ENCODE data around the gene TMEM17.

DNA sequence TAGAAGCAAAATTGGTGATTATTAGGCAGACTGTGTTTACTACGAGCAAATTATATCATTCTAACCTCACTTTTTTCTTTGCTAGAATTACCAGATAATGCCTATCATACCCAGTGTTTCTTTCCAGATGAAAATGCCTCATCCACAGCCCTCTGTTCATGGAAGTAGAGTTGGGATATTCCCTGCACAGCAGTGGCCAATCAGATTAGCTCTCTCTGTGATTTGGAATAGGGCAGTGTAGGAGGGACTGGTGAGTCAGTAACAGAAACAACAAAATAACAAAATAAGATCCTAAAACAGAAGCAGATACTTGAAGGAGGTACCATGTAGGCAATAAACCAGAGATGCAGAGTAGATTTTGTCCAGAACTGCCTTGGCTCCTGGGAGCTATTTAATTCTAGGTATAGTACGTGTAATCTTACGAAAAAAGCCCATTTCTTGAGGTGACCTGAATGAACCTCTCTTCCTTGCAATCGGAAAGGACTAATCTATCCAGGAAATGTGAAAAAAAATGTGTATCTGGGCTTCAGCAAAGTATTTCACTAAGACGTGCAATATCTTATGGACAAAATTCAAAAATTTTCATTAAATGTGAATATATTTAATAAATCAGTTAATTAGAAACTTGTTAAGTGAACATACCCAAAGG lies 18.4 kb upstream of the TMEM17 start:
- TF ChIP-seq EZH2 (IDR thresholded peaks at IDR 0.05) (no peak), TCF7L2 (IDR thresholded peaks at IDR 0.05; ENCODE audit: borderline replicate concordance, extremely low read depth, insufficient read depth, insufficient read length) (no peak), EZH2phosphoT487 (IDR thresholded peaks at IDR 0.05; ENCODE audit: borderline replicate concordance) (no peak)
- TF ChIP-seq, protein P1, sequence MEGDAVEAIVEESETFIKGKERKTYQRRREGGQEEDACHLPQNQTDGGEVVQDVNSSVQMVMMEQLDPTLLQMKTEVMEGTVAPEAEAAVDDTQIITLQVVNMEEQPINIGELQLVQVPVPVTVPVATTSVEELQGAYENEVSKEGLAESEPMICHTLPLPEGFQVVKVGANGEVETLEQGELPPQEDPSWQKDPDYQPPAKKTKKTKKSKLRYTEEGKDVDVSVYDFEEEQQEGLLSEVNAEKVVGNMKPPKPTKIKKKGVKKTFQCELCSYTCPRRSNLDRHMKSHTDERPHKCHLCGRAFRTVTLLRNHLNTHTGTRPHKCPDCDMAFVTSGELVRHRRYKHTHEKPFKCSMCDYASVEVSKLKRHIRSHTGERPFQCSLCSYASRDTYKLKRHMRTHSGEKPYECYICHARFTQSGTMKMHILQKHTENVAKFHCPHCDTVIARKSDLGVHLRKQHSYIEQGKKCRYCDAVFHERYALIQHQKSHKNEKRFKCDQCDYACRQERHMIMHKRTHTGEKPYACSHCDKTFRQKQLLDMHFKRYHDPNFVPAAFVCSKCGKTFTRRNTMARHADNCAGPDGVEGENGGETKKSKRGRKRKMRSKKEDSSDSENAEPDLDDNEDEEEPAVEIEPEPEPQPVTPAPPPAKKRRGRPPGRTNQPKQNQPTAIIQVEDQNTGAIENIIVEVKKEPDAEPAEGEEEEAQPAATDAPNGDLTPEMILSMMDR (IDR thresholded peaks at IDR 0.05 in 2 of 3, conservative IDR thresholded peaks at IDR 0.05 in 1 of 3; ENCODE audit: borderline replicate concordance in 1 of 3, insufficient read depth in 1 of 3, low read depth in 2 of 3, low read length in 2 of 3), result no peak
- TF ChIP-seq, protein P2, sequence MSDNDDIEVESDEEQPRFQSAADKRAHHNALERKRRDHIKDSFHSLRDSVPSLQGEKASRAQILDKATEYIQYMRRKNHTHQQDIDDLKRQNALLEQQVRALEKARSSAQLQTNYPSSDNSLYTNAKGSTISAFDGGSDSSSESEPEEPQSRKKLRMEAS (IDR thresholded peaks at IDR 0.05), result no peak
